Activated CD8-positive, alpha-beta memory T cell treated with anti-CD3 and anti-CD28 coated beads, Interleukin-2, amount 50 U/mL, for 48 hours (primary cell): ENCODE measurements around the gene ST7.

ENCODE experiments used
- DNase-seq: peaks from one replicate; pipeline ENCODE4 v3.0.0-alpha.2; 2020

ST7 gene

GRCh38 chr7:117165656-117166055 is 212.4 kb downstream of the ST7 start:
- DNase-seq: no peak

DNA sequence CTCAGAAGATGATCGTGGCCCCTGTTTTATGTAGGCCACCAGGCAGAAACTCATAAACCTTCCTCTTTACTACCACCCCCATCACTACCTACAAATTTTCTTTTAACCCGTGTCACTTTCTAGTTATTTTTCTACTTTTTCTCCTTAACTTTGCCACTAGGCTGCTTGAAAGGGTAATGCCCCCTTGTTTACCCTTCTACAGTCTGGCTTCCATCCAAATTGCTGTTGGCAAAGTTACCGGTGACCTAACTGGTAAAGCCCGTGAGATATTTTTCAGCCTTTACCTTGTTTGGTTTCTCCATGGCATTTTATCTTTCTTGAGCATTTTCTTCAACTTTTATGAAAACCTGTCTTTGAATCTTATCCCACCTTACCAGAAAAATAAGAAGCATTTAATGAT is 216.6 kb downstream of the ST7 start:
- DNase-seq: no peak

DNA sequence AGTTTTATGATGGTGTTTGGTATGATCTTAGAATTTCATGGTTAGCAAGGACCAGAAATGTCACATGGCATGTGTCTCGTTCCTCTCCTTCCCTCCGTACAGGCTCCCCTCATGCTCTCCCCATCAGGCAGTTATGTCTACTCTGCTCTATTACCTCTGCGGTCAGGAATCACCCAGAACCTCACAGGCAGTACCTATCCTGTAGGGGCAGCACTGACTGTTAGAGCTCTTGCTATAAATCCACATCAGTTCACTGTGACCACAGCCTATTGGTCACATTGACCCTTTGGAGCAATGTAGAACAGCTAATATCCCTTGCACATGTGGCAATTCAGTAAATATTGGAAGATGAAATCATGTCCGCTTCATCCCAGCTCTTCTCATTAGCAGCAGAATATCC is 217.8 kb downstream of the ST7 start:
- DNase-seq: no peak

DNA sequence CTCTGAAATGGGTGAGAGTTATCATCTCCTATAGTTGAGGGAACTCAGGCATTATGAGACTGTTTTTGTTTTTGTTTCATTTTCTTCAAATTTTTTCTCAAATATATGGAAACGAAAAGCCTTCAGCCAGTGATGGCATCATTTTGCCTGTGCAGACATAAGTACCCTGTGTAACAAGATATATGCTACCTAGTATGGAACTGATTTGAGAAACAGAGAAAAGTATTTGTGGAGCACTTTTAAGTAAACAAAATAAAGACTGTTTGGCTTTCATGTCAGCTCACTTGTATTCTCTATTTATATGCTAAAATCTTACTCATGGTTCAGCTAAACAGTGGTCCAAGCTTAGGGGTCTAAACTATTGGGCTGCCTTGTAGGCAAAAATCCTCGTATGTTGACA is 219.0 kb downstream of the ST7 start:
- no peak for DNase-seq

GRCh38 chr7:117173035-117173770 is 219.9 kb downstream of the ST7 start:
- no peak for DNase-seq

DNA sequence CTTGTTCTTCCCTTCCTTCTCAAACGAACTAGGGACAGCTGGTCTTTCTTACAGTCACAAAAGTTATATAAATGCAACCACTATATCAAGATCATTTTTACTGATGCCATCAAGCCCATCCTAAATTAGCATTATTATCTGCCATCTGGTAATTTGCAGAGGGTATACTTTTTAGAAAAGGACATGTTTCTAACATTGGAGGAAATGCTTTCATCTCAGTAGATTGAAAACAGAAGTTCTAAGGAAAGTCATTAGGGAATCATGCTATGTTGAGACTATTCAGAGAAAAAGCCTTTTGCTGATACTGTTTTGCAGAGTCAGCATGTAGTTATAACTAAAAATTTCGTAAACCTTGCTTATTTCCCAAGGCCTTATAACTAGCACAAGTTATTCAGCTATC is 222.9 kb downstream of the ST7 start:
- no peak for DNase-seq

- no peak for DNase-seq
Observed at GRCh38 chr7:117178600-117178999, 225.3 kb downstream of the ST7 start.

DNA sequence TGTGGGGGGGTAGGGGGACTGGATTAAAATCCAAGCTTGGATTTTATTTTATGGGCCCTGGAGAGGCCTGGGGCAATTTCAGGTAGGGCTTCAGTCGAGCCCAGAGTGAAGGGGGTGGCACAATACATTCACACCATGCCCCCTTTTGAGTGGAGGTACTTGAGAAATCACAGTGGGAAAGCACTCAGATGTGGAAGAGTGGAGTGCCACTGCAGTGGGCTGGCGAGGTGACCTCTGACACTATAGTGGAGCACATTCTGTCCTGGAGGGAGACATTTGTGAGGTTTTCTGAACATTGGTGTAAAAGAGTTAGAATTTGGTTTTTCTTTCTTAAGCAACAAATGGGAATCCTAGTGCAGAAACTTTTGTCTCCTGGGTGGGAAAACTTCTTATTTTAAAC is 226.4 kb downstream of the ST7 start:
- no peak for DNase-seq

DNA sequence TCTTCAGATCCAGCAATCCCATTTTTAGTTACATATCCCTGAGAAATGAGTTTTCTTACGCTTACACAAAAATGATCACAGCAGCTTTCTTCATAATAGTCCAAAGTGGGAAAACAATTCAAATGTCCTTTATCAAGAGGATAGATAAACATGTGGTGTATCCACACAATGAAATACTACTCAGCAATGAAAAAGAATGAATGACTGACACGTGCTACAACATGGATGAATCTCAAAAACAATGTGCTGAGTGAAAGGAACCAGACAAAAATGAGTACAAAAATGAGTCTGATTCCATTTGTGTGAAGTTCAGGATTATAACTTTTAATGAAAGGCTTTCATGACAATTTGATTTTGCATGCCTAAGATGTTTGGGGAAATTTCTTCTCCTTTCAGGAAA is 230.4 kb downstream of the ST7 start:
- no peak for DNase-seq

DNA sequence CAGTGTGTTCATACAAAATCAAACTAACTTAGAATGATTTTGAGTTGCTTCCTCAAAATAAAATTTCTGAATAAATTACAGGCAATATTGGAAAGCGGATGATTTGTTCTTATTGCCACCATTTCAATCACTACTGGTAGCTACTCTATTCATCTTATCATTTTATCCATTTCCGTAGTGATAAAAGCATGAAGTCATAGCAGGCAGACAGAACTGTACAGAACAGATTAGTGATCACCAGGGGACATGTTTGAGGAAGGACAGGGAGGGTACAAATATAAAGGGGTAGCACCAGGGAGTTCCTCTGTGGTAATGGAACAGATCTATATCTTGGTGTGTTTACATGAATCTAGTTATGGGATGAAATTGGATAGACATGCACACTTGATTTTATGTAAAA is 231.1 kb downstream of the ST7 start:
- no peak for DNase-seq

- no peak for DNase-seq
Observed at GRCh38 chr7:117185124-117185523, 231.8 kb downstream of the ST7 start.

GRCh38 chr7:117186218-117187010 is 233.1 kb downstream of the ST7 start:
- DNase-seq: no peak

DNA sequence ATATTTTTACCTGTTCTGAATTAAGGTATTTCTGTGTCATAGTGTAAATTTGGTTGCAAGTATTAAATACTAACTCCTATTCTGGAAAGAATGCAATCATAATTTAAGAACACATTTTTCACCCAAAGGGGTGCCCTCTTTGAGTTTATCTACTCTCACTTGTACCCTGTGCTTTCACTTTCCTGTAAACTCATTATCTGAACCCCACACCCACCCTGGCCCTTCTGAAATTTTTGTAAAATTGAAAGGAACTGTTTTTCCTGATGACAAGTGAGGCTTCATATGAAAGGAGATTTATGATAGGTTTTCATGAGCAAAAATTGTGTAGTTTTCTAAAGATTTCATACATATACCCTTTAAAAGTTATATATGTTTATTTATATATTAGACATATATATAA is 235.1 kb downstream of the ST7 start:
- DNase-seq: no peak

- no peak for DNase-seq
Observed at GRCh38 chr7:117188949-117189592, 235.8 kb downstream of the ST7 start.

- no peak for DNase-seq
Observed at GRCh38 chr7:117190104-117190503, 236.8 kb downstream of the ST7 start.

DNA sequence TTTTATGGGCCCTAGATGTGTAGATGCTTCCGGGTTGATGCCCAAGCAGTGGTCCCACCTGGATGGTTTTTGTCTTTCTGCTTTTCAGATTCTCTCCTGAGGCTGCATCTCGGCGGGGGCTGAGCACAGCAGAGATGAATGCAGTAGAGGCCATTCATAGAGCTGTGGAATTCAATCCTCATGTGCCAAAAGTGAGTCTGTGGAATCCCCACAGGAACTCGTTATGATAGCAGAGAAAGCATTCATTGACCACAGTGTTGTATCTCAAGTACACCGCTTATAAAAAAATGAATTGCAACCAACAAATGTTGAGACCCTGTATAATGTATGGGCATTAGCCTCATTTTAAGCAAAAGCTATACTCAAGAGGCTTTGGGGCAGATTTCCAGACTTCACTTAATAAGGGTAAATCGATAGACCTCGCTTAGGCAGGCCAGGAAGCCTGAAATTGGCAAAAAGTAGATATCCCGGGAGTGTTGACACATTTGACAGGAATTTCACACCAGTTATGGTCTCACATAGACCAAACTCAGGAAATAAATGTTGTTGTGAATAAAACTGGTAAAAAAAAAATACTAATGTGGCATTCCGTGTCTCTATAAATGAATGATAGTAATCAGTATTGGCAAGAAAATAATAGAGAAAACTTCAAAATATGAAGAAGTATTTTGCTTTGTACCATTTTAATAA is 237.6 kb downstream of the ST7 start:
- DNase-seq: no peak

GRCh38 chr7:117192108-117192507 is 238.8 kb downstream of the ST7 start:
- DNase-seq: no peak

DNA sequence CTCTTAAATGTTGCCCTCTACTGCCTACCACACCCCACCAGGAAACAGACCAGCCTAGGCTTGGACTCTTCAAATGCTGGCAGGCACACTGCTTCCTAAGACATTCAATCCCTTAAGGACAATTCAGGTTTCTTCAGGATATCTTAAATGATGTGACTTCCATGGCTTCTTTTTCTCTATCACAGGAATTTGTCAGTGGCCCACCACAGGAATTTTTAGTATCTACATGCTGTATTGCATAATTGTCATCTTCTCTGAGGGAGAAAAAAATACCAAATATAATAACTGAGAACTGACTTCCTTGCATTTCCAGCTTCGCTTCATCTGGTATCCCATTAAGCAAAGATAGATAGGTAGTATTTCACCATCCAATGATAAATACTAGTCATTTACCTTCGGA is 240.3 kb downstream of the ST7 start:
- no peak for DNase-seq

DNA sequence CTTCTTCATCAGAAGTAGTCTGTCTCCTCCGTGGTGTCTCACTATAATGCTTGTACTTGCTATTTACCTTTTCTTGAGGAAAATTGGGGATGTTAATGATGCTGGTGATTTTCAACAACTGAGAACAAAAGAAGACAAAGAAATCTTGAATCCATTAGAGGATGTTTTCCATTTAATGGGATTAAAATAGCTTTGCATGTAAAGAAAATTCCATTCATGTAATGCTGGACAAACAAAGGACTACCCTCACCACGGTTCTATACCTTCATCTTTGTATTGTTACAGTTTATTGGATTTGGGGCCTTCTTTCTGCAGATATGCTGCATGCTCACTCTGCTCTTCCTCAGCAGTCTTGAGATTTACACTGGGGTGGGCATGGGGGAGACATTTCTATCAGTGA is 241.1 kb downstream of the ST7 start:
- no peak for DNase-seq

- DNase-seq: no peak
Observed at GRCh38 chr7:117195361-117196029, 242.2 kb downstream of the ST7 start.

GRCh38 chr7:117200132-117200531 is 246.8 kb downstream of the ST7 start:
- DNase-seq: no peak

GRCh38 chr7:117200786-117201458 is 247.6 kb downstream of the ST7 start:
- DNase-seq: no peak
